ENCODE data around the gene PYGB.

The PYGB gene

DNA sequence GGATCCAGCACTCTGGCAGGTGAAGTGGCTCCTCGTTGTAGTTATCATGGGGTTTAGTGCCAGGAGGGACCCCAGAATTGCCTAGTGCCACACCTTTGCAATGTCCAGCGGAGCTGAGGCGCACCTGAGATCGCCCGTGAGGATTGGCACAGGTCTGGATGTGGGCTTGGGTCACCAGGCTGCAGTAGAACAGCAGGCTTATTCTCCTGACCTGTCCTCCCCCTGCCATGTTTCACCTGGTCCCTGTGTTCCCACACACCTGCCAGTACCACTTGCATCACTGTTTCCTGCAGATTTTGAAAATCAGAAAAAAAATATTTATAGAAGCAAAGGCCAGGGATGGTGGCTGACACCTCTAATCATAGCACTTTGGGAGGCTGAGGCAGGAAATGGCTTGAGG is 35.6 kb upstream of the PYGB start:
- Mint-ChIP-seq H3K4me3 (no peak overlapping the region), H3K27ac (no peak overlapping the region), H3K27me3 (no peaks in the 10 kb centered on the region), H3K36me3 (peaks cover 7% of the 10 kb centered on the region), H3K4me1 (no peaks in the 10 kb centered on the region), H3K9me3 (no peaks in the 10 kb centered on the region)

DNA sequence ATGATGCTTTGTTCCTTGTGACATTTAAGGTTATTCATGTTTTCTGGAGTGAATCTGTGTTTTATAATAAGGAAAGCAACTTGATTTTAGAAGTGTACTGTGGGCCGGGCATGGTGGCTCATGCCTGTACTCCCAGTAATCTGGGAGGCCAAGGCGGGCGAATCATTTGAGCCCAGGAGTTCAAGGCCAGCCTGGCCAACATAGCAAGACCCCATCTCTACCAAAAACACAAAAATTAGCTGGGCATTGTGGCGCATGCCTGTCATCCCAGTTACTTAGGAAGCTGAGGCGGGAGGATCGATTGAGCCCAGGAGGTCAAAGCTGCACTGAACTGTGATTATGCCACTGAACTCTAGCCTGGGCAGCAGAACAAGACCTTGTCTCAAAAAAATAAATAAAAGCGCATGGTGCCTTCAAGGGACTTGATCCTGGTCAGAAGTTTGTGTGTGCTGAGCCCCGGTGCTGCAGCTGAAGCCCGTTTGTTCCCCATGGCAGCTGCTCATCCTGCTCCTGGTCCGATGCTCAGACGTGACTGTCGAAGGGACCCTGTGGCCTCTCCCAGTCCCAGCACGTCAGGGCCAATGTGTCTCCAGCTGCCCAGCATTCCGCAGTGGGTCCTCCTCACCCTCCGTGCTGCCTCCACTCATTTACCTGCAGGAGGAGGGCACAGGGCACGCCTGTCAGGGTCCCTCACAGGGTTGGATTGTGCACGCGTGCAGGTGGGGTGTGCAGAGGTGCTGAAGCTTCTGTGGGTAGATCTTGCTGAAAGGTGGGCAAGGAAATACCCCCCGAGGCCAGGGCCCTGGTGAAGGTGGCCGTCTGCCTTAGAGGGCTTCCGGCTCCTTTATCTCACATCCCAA is 34.1 kb upstream of the PYGB start:
- Mint-ChIP-seq H3K4me3 (no peak overlapping the region), H3K36me3 (peaks cover 11% of the 10 kb centered on the region), H3K4me1 (no peaks in the 10 kb centered on the region), H3K27ac (no peak overlapping the region), H3K27me3 (no peaks in the 10 kb centered on the region), H3K9me3 (no peaks in the 10 kb centered on the region)

DNA sequence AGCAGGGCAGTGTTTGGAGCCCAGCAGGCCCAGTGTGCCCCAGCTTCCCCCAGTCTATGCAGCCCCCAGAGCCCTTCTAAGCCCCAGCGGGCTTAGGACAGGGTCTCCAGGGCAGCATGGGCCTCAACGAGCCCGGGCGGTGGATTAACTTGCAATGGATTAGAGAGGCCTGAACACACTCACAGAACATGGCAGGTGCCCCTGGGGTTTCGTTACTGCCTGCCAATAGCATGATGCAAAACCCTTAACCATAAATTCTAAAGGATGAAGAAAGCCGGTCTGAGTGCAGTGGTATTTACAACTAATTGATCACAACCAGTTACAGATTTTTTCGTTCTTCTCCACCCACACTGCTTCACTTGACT is 33.5 kb upstream of the PYGB start:
- no peaks in the 10 kb centered on the region for H3K9me3 Mint-ChIP-seq
- no peak overlapping the region for H3K27ac Mint-ChIP-seq
- no peaks in the 10 kb centered on the region for H3K4me1 Mint-ChIP-seq
- peaks cover 11% of the 10 kb centered on the region for H3K36me3 Mint-ChIP-seq
- H3K4me3 Mint-ChIP-seq = no peak overlapping the region
- no peaks in the 10 kb centered on the region for H3K27me3 Mint-ChIP-seq

DNA sequence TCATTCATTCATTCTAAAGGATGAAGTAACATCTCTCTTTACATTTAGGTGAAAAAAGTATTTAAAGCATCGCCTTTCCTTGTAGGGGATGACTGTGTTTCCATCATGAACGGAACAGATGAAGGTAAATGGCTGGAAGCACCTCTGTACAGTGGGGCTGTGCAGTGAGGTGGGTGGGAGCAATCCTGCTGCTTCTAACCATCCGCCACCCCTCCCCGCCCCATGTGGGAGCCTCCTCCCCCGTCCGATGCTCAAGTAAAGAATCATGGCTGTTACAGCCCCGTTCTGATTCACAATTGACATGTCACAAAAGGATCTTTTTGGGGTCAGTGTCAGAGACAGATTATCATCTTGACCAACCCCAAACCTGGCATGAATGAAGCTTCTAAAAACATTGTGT is 33.1 kb upstream of the PYGB start:
- H3K4me1 Mint-ChIP-seq = no peaks in the 10 kb centered on the region
- no peaks in the 10 kb centered on the region for H3K9me3 Mint-ChIP-seq
- no peak overlapping the region for H3K4me3 Mint-ChIP-seq
- no peaks in the 10 kb centered on the region for H3K27me3 Mint-ChIP-seq
- H3K36me3 Mint-ChIP-seq = peaks cover 11% of the 10 kb centered on the region
- no peak overlapping the region for H3K27ac Mint-ChIP-seq

DNA sequence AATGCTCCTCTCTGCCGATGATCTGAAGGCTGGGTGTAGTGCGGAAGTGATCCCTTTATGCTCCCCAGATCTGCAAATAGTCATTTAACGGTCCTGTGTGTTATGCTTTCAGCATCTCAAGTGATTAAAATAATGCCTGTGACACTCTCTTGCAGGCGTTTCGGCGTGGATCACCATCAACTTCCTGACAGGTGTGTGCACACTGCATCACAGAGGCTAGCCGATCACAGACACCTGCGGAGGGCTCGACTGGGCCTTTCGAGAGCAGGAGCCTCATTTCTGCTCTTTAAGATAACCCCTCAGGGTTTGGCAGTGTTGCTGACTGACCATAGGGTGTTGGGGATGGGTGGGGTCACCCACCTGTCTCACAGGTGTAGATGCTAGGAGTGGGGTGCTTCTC is 32.4 kb upstream of the PYGB start:
- H3K4me1 Mint-ChIP-seq = no peaks in the 10 kb centered on the region
- no peak overlapping the region for H3K4me3 Mint-ChIP-seq
- H3K9me3 Mint-ChIP-seq = no peaks in the 10 kb centered on the region
- H3K36me3 Mint-ChIP-seq = peaks cover 11% of the 10 kb centered on the region
- H3K27me3 Mint-ChIP-seq = no peaks in the 10 kb centered on the region
- no peak overlapping the region for H3K27ac Mint-ChIP-seq

DNA sequence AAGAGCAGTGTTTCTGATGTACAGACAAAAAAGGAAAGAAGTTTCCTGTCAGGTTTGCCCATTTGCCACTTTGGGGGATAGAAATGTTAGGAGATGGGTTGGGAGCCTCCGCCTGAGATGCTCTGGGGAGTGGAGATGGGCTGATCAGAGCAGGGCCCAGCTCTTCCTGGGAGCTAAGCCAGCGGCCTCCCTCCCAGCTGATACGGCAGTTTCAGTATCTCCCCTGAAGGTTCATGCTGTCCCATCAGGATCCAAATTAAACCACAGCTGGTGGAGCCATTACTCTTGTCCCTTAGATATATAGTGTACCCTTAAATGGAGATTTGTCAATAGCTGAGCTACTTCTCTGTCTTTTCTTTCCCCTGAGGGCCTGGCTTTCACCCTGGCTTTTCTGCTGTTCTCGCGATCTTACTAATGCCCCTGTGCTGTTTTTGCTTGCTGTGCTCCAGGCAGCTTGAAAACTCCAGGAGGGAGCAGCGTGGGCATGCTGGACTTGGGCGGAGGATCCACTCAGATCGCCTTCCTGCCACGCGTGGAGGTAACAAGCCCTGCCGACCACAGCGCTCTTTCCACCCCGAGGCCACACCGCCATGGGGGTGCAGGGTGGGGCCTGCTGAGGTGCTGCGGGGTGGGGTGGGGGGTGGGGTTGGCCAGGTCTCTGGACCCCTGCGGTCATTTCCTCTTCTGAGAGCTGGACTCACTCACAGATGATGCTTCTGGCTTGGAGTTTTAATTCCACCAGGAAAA is 31.5 kb upstream of the PYGB start:
- Mint-ChIP-seq H3K9me3 (no peaks in the 10 kb centered on the region), H3K4me3 (no peak overlapping the region), H3K36me3 (peaks cover 10% of the 10 kb centered on the region), H3K4me1 (no peaks in the 10 kb centered on the region), H3K27ac (no peak overlapping the region), H3K27me3 (no peaks in the 10 kb centered on the region)

DNA sequence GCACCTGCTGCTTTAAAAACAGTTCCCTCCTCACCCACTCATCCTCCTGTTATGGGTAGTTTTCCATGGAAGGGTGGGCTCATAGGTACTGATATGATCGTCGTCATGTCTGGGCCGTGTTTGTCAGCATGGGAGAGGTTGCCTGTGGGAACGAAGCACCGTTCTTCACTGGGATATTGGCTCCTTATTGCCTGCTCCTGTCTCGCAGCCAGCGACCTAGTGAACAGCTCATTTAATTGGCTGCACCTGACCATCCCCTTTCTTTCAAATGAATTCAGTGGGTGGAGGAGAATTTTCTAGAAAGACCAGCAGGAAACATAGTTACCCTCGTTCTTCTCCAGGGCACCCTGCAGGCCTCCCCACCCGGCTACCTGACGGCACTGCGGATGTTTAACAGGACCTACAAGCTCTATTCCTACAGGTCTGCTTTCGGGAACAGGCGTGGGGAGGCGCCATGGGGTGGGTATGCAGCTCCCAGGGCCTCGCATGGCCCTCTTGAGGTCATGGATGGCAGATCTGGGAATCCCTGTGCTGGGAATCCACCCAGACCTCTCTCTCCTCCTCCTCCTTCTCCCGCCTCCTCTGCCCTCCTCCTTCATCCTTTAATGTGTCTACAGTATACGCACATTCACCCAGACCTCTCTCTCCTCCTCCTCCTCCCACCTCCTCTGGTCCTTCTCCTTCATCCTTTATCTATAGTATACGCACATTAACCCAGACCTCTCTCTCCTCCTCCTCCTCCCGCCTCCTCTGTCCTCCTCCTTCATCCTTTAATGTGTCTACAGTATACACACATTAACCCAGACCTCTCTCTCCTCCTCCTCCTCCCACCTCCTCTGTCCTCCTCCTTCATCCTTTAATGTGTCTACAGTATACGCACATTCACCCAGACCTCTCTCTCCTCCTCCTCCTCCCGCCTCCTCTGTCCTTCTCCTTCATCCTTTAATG is 30.4 kb upstream of the PYGB start:
- Mint-ChIP-seq H3K27ac (no peak overlapping the region), H3K27me3 (no peaks in the 10 kb centered on the region), H3K4me1 (no peaks in the 10 kb centered on the region), H3K36me3 (peaks cover 3% of the 10 kb centered on the region), H3K9me3 (no peaks in the 10 kb centered on the region), H3K4me3 (no peak overlapping the region)

DNA sequence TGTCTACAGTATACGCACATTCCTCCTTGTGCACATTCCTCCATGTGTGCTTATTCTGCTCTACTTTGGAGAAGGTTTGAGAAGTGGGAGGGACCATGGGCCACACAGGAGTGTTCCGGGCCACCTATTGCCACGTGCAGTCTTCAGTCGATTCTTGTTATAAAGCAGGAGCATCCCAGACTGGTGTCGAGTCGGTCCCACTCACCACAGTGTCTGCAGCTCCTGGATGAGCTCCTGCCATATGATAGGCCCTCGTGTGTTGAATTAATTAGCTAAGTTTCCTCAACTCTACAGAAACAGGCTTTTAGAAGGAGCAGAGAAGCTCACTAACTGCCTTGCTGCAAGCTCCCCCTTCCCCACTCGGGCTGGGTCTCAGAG is 29.8 kb upstream of the PYGB start:
- H3K36me3 Mint-ChIP-seq = peaks cover 3% of the 10 kb centered on the region
- H3K9me3 Mint-ChIP-seq = no peaks in the 10 kb centered on the region
- H3K4me1 Mint-ChIP-seq = no peaks in the 10 kb centered on the region
- H3K27ac Mint-ChIP-seq = no peak overlapping the region
- H3K4me3 Mint-ChIP-seq = no peak overlapping the region
- H3K27me3 Mint-ChIP-seq = no peaks in the 10 kb centered on the region

DNA sequence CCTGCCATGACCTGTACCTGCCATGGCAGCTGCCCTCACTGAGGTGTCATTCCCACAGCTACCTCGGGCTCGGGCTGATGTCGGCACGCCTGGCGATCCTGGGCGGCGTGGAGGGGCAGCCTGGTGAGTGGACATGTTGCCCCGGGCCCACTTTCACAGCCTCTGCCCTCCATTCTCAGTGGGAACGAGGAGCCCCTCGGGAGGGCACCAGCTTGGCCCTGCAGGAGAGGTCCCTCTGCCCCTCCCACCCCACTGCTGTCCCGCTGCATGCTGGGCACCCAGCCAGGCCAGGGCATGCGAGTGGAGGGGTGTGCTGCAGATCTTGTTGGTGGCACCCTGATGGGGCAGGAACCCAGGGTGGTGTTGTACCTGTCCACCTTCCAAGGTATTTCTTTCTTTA is 29.4 kb upstream of the PYGB start:
- Mint-ChIP-seq H3K9me3 (no peaks in the 10 kb centered on the region), H3K4me3 (no peak overlapping the region), H3K27ac (no peak overlapping the region), H3K36me3 (peaks cover 3% of the 10 kb centered on the region), H3K27me3 (no peaks in the 10 kb centered on the region), H3K4me1 (no peaks in the 10 kb centered on the region)

DNA sequence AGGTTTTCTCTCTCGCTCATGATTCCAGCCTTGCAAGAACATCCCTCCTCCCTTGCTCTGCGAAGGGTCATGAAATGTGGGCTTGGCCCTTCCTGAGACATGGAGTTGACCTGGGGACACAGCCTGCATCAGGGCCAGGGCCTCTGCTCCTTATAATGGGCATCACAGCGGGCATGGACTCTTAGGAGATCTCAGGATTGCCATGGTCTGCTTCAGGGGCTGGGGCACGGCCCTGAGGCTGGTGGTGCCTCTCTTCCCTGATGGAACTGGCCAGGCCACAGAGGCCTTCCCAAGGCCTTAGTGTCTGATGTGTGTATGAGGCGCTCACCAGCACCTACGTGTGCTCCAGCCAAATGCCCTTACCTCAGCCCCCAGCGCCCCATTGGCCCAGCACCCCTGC is 28.5 kb upstream of the PYGB start:
- H3K4me1 Mint-ChIP-seq = no peaks in the 10 kb centered on the region
- no peaks in the 10 kb centered on the region for H3K9me3 Mint-ChIP-seq
- H3K27ac Mint-ChIP-seq = no peak overlapping the region
- peaks cover 3% of the 10 kb centered on the region for H3K36me3 Mint-ChIP-seq
- H3K4me3 Mint-ChIP-seq = no peak overlapping the region
- no peaks in the 10 kb centered on the region for H3K27me3 Mint-ChIP-seq

DNA sequence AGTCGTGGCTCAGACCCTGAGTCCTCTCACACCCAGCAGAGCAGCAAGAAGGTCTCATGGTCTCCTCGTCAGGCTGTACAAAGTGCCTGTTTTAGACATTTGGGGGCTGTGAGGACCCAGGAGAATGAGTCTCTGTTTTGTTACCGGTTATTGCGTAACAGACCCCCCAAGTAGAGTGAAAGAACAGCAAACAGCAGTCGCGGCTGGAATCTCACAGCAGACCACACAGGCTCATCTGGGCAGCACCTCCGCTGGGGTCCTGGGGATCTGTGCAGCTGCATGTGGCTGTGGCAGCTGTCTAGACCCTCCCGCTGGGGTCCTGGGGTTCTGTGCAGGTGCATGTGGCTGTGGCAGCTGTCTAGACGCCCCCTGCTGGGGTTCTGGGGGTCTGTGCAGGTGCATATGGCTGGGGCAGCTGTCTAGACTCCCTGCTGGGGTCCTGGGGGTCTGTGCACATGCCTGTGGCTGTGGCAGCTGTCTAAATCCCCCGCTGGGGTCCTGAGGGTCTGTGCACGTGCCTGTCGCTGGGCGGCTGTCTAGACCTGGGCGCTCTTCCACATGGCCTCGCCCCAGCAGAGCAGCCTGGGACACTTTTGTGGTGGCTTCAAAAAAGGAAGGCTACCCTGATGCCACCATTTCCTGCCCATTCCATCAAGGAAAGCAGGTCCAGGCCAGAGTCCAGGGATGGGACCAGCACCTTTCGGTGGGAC is 27.7 kb upstream of the PYGB start:
- Mint-ChIP-seq H3K36me3 (peaks cover 3% of the 10 kb centered on the region), H3K27me3 (no peaks in the 10 kb centered on the region), H3K4me3 (no peak overlapping the region), H3K4me1 (no peaks in the 10 kb centered on the region), H3K9me3 (no peaks in the 10 kb centered on the region), H3K27ac (no peak overlapping the region)

DNA sequence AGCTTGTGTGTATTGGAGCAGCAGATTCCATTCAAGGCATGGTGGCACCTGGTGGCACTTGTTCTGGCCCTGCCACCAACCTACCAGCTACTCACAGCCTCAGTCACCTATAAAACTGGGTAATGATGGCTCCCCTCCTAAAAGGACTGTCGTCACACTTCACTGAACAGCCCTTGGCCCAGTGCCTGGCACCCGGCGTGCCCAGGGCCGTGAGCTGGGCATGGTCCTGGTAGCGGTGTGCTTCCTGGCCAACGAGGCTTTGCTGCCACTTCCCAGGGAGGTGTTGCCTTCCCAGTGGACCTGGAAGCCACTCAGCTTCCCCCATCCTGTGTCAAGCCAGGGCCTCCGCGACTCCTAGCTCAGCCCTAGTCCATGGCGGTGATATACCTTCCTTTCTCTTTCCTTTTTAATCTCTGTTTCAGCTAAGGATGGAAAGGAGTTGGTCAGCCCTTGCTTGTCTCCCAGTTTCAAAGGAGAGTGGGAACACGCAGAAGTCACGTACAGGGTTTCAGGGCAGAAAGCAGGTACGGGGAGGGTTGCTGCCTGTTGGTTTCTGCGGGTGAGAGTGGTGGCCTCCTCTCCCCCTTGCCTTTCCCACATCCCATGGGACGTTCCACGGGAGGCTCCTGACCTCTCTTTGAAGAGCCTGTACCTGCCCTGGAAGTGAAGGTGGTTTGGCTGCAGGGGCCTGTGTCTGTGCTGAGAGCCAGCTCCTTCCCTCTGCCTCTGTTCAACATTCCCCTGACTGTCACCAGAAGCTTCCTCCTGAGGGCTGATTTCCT is 26.9 kb upstream of the PYGB start:
- Mint-ChIP-seq H3K27me3 (no peaks in the 10 kb centered on the region), H3K9me3 (no peaks in the 10 kb centered on the region), H3K4me3 (no peak overlapping the region), H3K4me1 (no peaks in the 10 kb centered on the region), H3K27ac (no peak overlapping the region), H3K36me3 (peaks cover 3% of the 10 kb centered on the region)

DNA sequence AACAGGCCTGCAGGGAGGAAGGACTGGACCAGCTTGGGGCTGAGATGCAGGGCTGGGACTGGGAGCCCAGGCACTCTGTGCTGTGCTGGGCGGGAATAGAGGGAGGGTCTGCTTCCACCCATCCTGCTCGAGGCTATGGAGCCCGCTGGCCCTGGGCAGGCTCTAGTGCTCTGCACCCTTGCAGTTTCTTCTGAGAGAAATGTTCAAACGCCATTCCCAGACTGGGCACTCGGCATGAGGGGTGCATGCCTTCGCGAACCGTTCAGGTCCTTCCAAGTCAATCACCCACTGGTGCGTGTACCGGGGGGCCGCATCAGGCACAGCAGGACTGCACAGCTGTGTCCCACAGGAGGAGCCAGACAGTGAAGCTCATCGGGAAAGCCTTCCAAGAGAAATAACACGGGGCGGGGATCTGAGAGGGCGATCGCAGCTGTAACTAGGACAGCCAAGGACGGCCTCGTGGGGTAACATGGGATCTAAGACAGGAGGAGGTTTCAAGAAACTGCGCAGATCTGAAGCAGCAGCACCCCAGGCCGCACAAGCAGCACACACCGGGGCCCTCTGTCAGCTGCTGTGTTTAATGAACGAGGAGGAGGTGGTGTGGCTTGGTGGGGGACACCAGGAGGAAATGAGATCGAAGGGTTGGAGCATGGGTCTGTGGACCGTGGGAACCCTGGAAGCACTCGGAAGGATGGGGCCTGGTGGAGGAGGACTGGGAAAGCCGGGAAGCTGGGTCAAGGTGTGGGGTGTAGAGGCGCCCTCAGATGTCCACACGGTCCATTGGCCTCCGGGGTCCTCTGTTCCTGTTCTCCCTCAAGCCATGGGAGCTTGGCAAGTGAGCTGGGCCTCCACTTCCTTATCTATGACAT is 26.1 kb upstream of the PYGB start:
- H3K4me1 Mint-ChIP-seq = no peaks in the 10 kb centered on the region
- no peaks in the 10 kb centered on the region for H3K27me3 Mint-ChIP-seq
- H3K36me3 Mint-ChIP-seq = peaks cover 3% of the 10 kb centered on the region
- no peaks in the 10 kb centered on the region for H3K9me3 Mint-ChIP-seq
- peak overlapping the region; percentile 74 for H3K27ac Mint-ChIP-seq
- H3K4me3 Mint-ChIP-seq = no peak overlapping the region
